ENCODE results near the gene CASZ1.

Gene CASZ1

DNA sequence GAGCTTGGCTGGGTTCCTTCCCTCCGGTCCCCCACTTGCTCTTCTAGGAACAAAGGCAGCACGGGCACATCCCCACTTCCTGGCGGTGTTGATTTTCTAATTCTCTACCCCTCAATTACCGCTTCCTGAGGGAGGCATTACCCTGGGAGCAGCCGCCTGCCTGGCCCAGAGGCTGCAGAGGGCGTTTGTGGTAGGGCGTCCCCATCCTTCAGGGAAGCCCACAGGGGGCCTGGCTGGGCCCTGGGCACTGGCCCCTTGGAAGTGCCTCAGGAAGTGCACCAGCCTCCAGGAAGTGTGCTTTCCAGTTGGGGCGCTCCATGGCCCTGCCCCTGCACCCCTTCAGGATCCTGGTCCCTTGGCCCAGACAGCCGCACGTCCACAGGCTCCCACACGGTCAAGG lies 42.1 kb upstream of the CASZ1 start:
- H2AFZ ChIP-seq = no peak overlapping the region
- H3K27me3 ChIP-seq (ENCODE audit: control insufficient read depth, insufficient read depth, low read length) = no peaks in the 10 kb centered on the region
- TF ChIP-seq, protein P1, sequence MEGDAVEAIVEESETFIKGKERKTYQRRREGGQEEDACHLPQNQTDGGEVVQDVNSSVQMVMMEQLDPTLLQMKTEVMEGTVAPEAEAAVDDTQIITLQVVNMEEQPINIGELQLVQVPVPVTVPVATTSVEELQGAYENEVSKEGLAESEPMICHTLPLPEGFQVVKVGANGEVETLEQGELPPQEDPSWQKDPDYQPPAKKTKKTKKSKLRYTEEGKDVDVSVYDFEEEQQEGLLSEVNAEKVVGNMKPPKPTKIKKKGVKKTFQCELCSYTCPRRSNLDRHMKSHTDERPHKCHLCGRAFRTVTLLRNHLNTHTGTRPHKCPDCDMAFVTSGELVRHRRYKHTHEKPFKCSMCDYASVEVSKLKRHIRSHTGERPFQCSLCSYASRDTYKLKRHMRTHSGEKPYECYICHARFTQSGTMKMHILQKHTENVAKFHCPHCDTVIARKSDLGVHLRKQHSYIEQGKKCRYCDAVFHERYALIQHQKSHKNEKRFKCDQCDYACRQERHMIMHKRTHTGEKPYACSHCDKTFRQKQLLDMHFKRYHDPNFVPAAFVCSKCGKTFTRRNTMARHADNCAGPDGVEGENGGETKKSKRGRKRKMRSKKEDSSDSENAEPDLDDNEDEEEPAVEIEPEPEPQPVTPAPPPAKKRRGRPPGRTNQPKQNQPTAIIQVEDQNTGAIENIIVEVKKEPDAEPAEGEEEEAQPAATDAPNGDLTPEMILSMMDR (IDR thresholded peaks at IDR 0.05) = no peak
- H3K4me1 ChIP-seq = no peaks in the 10 kb centered on the region
- no peak overlapping the region for H3K4me2 ChIP-seq (ENCODE audit: low read length)
- H3K9ac ChIP-seq = no peak overlapping the region
- H3K9me3 ChIP-seq (ENCODE audit: control insufficient read depth, low read length) = no peaks in the 10 kb centered on the region
- no peak overlapping the region for H3K27ac ChIP-seq
- no peaks in the 10 kb centered on the region for H3K79me2 ChIP-seq
- no peaks in the 10 kb centered on the region for H3K36me3 ChIP-seq (ENCODE audit: control insufficient read depth, insufficient read depth, low read length)
- H3K4me3 ChIP-seq (ENCODE audit: low read depth, low read length) = no peak overlapping the region

DNA sequence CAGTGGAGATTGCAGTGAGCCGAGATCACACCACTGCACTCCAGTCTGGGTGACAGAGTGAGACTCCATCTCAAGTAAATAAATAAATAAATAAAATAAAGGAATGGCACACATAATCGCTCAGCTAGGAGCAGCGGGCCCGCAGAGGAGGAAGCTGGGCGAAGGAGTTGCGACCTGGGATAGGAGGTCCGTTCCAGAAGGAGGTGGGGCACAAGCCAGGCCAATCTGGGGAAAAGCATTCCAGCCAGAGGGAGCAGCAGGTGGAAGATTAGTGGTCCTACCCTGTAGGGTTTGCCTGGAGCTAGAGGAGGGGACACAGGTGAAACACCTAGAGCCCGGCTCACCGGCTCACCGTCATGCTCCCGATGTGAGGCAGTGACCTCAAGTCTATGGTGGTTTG lies 40.3 kb upstream of the CASZ1 start:
- Histone ChIP-seq H3K27me3 (ENCODE audit: control insufficient read depth, insufficient read depth, low read length) (no peaks in the 10 kb centered on the region), H3K79me2 (no peaks in the 10 kb centered on the region), H3K4me3 (ENCODE audit: low read depth, low read length) (no peak overlapping the region), H3K9ac (no peak overlapping the region), H3K27ac (no peak overlapping the region), H3K9me3 (ENCODE audit: control insufficient read depth, low read length) (no peaks in the 10 kb centered on the region), H2AFZ (no peak overlapping the region), H3K4me2 (ENCODE audit: low read length) (no peak overlapping the region), H3K4me1 (no peaks in the 10 kb centered on the region), H3K36me3 (ENCODE audit: control insufficient read depth, insufficient read depth, low read length) (no peaks in the 10 kb centered on the region)
- TF ChIP-seq, protein P1 (IDR thresholded peaks at IDR 0.05) = no peak

DNA sequence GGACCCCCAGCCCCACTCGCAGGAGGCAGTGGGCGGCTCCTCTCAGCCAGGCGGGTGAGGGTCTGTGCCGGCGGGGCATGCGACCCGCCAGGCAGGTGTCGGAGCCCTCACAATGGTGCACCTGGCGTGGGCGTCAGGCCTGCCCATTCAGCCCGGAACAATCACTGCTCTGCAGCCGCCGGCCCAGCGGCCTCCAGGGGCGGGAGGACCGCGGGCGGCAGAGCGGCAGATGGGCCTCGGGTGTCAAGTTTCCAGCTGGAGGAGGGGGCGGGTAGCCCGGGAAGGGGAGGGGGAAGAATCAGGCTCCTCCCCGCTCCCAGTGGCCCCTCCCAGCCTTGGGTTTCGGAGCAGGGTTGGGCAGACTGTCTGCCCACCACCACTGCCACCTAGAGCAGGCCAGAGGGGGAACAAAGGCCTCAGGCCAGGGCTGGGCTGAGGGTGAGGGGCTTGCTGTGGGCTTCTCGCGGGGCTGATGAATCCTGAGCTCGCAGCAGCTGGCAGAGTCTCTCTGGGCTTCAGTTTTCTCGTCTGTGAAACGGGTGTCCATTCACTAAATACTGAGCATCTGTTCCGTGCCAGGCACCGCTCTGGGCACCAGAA lies 39.5 kb upstream of the CASZ1 start:
- Histone ChIP-seq H3K4me2 (ENCODE audit: low read length) (no peak overlapping the region), H3K27ac (no peak overlapping the region), H3K36me3 (ENCODE audit: control insufficient read depth, insufficient read depth, low read length) (no peaks in the 10 kb centered on the region), H2AFZ (no peak overlapping the region), H3K4me1 (no peaks in the 10 kb centered on the region), H3K4me3 (ENCODE audit: low read depth, low read length) (no peak overlapping the region), H3K9me3 (ENCODE audit: control insufficient read depth, low read length) (no peaks in the 10 kb centered on the region), H3K9ac (no peak overlapping the region), H3K27me3 (ENCODE audit: control insufficient read depth, insufficient read depth, low read length) (no peaks in the 10 kb centered on the region), H3K79me2 (no peaks in the 10 kb centered on the region)
- TF ChIP-seq, protein P1 (IDR thresholded peaks at IDR 0.05) = no peak

DNA sequence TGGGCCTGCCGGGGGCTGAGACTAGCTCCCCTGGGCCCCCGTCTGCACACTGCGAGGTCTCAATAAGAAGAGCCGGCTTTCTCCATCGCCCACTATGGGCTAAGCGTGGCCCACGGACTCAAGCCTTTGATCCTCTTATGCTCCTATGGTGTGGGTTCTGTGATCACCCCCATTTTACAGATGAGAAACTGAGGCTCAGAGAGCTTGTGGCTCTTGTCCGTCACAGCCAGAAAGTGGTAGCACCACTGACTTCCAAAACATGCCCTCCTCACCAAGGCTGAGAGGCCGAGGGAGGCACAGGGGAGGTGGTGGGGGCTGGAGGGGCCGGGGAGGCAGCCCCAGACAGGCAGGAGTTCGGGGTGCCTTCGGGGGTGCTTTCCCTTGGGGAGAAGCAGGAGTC lies 39.0 kb upstream of the CASZ1 start:
- TF ChIP-seq, protein P1 (IDR thresholded peaks at IDR 0.05) = no peak
- no peak overlapping the region for H3K4me2 ChIP-seq (ENCODE audit: low read length)
- H3K79me2 ChIP-seq = no peaks in the 10 kb centered on the region
- no peak overlapping the region for H3K9ac ChIP-seq
- no peak overlapping the region for H3K27ac ChIP-seq
- no peaks in the 10 kb centered on the region for H3K9me3 ChIP-seq (ENCODE audit: control insufficient read depth, low read length)
- no peaks in the 10 kb centered on the region for H3K4me1 ChIP-seq
- H2AFZ ChIP-seq = no peak overlapping the region
- H3K36me3 ChIP-seq (ENCODE audit: control insufficient read depth, insufficient read depth, low read length) = no peaks in the 10 kb centered on the region
- no peaks in the 10 kb centered on the region for H3K27me3 ChIP-seq (ENCODE audit: control insufficient read depth, insufficient read depth, low read length)
- H3K4me3 ChIP-seq (ENCODE audit: low read depth, low read length) = no peak overlapping the region

DNA sequence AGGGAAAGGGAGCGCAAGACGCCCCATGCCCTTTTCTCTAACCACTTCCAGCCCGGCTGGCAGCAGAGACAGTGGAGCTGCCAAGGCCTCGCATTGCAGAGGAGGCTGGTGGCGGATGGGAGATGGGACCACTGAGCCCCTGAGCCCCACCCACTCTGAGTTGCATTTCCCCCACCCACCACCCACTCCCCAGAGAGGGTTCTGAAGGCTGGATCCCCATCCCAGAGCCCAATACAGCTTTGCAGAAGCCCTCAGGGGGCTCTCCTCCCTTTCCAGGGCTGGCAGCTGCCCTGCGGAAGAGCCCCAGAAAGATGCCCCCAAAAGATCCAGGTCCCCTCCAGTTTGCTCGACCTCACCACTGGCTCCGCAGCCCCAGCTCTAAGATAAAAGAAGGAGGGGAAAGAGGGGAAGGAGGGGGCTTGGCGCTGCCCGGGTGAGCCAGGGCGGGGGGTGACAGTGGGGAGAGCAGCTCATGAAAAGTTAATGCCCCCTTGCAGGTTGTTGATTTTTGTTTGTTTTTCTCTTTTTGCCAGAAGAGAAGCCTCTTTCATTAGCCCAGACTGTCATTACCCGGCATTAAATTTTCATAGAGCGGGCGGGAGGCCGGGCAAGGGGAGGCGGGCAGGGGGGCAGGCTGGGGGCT lies 38.4 kb upstream of the CASZ1 start:
- H3K27ac ChIP-seq = no peak overlapping the region
- no peaks in the 10 kb centered on the region for H3K4me1 ChIP-seq
- no peak overlapping the region for H3K4me2 ChIP-seq (ENCODE audit: low read length)
- TF ChIP-seq, protein P1 (IDR thresholded peaks at IDR 0.05) = no peak
- no peaks in the 10 kb centered on the region for H3K36me3 ChIP-seq (ENCODE audit: control insufficient read depth, insufficient read depth, low read length)
- no peak overlapping the region for H2AFZ ChIP-seq
- H3K79me2 ChIP-seq = no peaks in the 10 kb centered on the region
- no peak overlapping the region for H3K9ac ChIP-seq
- H3K27me3 ChIP-seq (ENCODE audit: control insufficient read depth, insufficient read depth, low read length) = no peaks in the 10 kb centered on the region
- no peak overlapping the region for H3K4me3 ChIP-seq (ENCODE audit: low read depth, low read length)
- no peaks in the 10 kb centered on the region for H3K9me3 ChIP-seq (ENCODE audit: control insufficient read depth, low read length)
